CD14-positive monocyte (primary cell): Measurements from ENCODE around the gene ZNF146. TPM values are rescaled to one million over a fixed set of nuclear protein-coding genes. Genes with fewer than 3 reads are reported as not detected.

Experiments
- DNase-seq, 3 donors: peaks; one replicate each; pipeline ENCODE4 v3.0.0-alpha.2; 2011 to 2022
- H2AFZ ChIP-seq: 2 replicates; pipeline ENCODE4 v1.6.0; 2012; ENCODE audit warnings: mild to moderate bottlenecking, low read depth, low read length, inconsistent platforms; ENCODE audit not compliant: insufficient read depth, poor library complexity, severe bottlenecking
- H3K27ac ChIP-seq, 2 donors: 1 replicate in 1 of 2; 2 replicates in 1 of 2; pipeline ENCODE4 v1.5.1; 2012 to 2013; ENCODE audit warnings: low read length in 2 of 2, control low read depth in 1 of 2, inconsistent platforms in 1 of 2, low read depth in 1 of 2, mild to moderate bottlenecking in 1 of 2
- H3K27me3 ChIP-seq, 2 donors: one replicate each; pipeline versions ENCODE4 v1.6.0 to v1.6.1; 2011 to 2013; ENCODE audit warnings: low read length in 2 of 2; ENCODE audit not compliant: control insufficient read depth in 2 of 2, insufficient read depth in 2 of 2
- H3K36me3 ChIP-seq, 2 donors: replicated peaks in 1 of 2; 1 replicate in 1 of 2; 2 replicates in 1 of 2; pipeline versions ENCODE4 v1.5.1 to v1.6.1; 2012 to 2013; ENCODE audit warnings: low read length in 2 of 2, control low read depth in 1 of 2, inconsistent platforms in 1 of 2, mild to moderate bottlenecking in 1 of 2; ENCODE audit not compliant: insufficient read depth in 2 of 2, control insufficient read depth in 1 of 2
- H3K4me1 ChIP-seq, 2 donors: 1 replicate in 1 of 2; 2 replicates in 1 of 2; pipeline versions ENCODE4 v1.5.1 to v1.6.1; 2012 to 2013; ENCODE audit warnings: low read length in 2 of 2, control low read depth in 1 of 2, inconsistent platforms in 1 of 2, mild to moderate bottlenecking in 1 of 2, moderate library complexity in 1 of 2; ENCODE audit not compliant: insufficient read depth in 2 of 2, control insufficient read depth in 1 of 2
- H3K4me2 ChIP-seq: replicated peaks from 2 replicates; pipeline ENCODE3; 2012; ENCODE audit warnings: low read length, moderate library complexity, mild to moderate bottlenecking; ENCODE audit not compliant: poor library complexity, severe bottlenecking; ENCODE audit errors: extremely low read depth
- H3K4me3 ChIP-seq, 3 experiments: fragments of 200-600 bp in 1 of 3; sonication (generic) in 1 of 3; replicated peaks in 1 of 3; 1 replicate in 2 of 3; 2 replicates in 1 of 3; pipeline ENCODE4 v1.5.1; 2011 to 2013; ENCODE audit warnings: low read length in 3 of 3, mild to moderate bottlenecking in 3 of 3, control low read depth in 2 of 3, low read depth in 2 of 3, inconsistent platforms in 1 of 3, moderate library complexity in 1 of 3
- H3K79me2 ChIP-seq: 2 replicates; pipeline ENCODE4 v1.6.0; 2012; ENCODE audit warnings: mild to moderate bottlenecking, control low read depth, inconsistent platforms, low read length, moderate library complexity; ENCODE audit not compliant: insufficient read depth
- H3K9ac ChIP-seq: 2 replicates; pipeline ENCODE4 v1.6.0; 2017; ENCODE audit warnings: low read length, mild to moderate bottlenecking; ENCODE audit not compliant: insufficient read depth, poor library complexity, severe bottlenecking
- H3K9me3 ChIP-seq, 2 donors: replicated peaks in 1 of 2; 1 replicate in 1 of 2; 2 replicates in 1 of 2; pipeline versions ENCODE4 v1.5.1 to v1.6.1; 2012 to 2013; ENCODE audit warnings: low read length in 2 of 2, control low read depth in 1 of 2; ENCODE audit not compliant: control insufficient read depth in 1 of 2, insufficient read depth in 1 of 2
- H4K20me1 ChIP-seq: 2 replicates; pipeline ENCODE4 v1.6.0; 2012; ENCODE audit warnings: mild to moderate bottlenecking, low read length, control low read depth, moderate library complexity; ENCODE audit not compliant: insufficient read depth
- H3K27ac Mint-ChIP-seq, 7 donors: one replicate each; pipeline ENCODE4 v1.8.0; 2020; ENCODE audit warnings: mild to moderate bottlenecking in 7 of 7, mixed read lengths in 7 of 7, moderate library complexity in 6 of 7, inconsistent platforms in 2 of 7
- H3K27me3 Mint-ChIP-seq, 3 donors: one replicate each; pipeline ENCODE4 v1.8.0; 2021 to 2022; ENCODE audit warnings: low read depth in 3 of 3, mild to moderate bottlenecking in 3 of 3, mixed read lengths in 3 of 3, moderate library complexity in 3 of 3, inconsistent platforms in 1 of 3
- H3K36me3 Mint-ChIP-seq, 2 donors: one replicate each; pipeline ENCODE4 v1.8.0; 2020; ENCODE audit warnings: mixed read lengths in 2 of 2, inconsistent platforms in 1 of 2, mild to moderate bottlenecking in 1 of 2
- H3K4me1 Mint-ChIP-seq: one replicate; pipeline ENCODE4 v1.8.0; 2020; ENCODE audit warnings: mild to moderate bottlenecking, mixed read lengths
- H3K4me3 Mint-ChIP-seq, 2 donors: one replicate each; pipeline ENCODE4 v1.8.0; 2020; ENCODE audit warnings: mild to moderate bottlenecking in 2 of 2, mixed read lengths in 2 of 2, moderate library complexity in 1 of 2
- H3K9me3 Mint-ChIP-seq, 7 donors: one replicate each; pipeline ENCODE4 v1.8.0; 2020 to 2022; ENCODE audit warnings: mixed read lengths in 7 of 7, mild to moderate bottlenecking in 6 of 7, moderate library complexity in 6 of 7, inconsistent platforms in 2 of 7
- CTCF ChIP-seq: fragments of 200-600 bp; IDR thresholded peaks from one replicate; pipeline ENCODE4 v1.8.0; 2022; ENCODE audit warnings: antibody characterized with exemption, mild to moderate bottlenecking
- WGBS: methylation state at CpG from one replicate; pipeline ENCODE4 v1.1.5; 2013; ENCODE audit warnings: missing lambda C conversion rate; ENCODE audit not compliant: insufficient coverage; 5-methylcytosine and 5-hydroxymethylcytosine counted together
- intact Hi-C, 2 donors: fragments of 100-400 bp; cut with micrococcal nuclease; formaldehyde crosslinking; loops; one replicate each; pipeline versions ENCODE4 v1.15.0 to v1.15.1; 2023
- polyA plus RNA-seq, 3 donors: library from polyadenylated mRNA; depleted of rRNA in 1 of 3; unstranded in 2 of 3; stranded (reverse) in 1 of 3; fragments of 300-500 nt in 2 of 3; fragments of >200 nt in 1 of 3; fragmentation: Illumina TruSeq in 2 of 3; gene quantifications; 1 replicate in 2 of 3; 2 replicates in 1 of 3; pipeline ENCODE4 v1.2.3, GENCODE V29; 2012 to 2021

The ZNF146 gene
- polyA plus RNA-seq, 3 donors = 12.2 to 26.5 (median 15.8) TPM

- Histone ChIP-seq H3K4me3 (no peak overlapping the region), H3K36me3 (no peaks in the 10 kb centered on the region), H3K27ac (no peak overlapping the region), H3K27me3 (peaks cover 0 to 14% of the 10 kb centered on the region in 2 donors), H3K4me1 (no peaks in the 10 kb centered on the region), H4K20me1 (no peaks in the 10 kb centered on the region), H3K9me3 (peaks cover 83 to 87% of the 10 kb centered on the region in 2 donors), H2AFZ (no peak overlapping the region), H3K4me2 (no peak overlapping the region), H3K9ac (no peak overlapping the region), H3K79me2 (no peaks in the 10 kb centered on the region)
- Mint-ChIP-seq H3K9me3 (peaks cover 51 to 92% (median 87%) of the 10 kb centered on the region in 7 donors), H3K36me3 (peaks cover 2 to 4% of the 10 kb centered on the region in 2 donors), H3K27ac (no peak overlapping the region), H3K4me1 (no peaks in the 10 kb centered on the region), H3K27me3 (peaks cover 8 to 22% (median 21%) of the 10 kb centered on the region in 3 donors), H3K4me3 (no peak overlapping the region)
- 75% methylated on average over 7 of the region's 11 CpGs for WGBS
- no peak for TF ChIP-seq CTCF
- DNase-seq = no peak
- intact Hi-C loops = no loop called here
Measured at GRCh38 chr19:36244066-36244465, 29.2 kb downstream of the ZNF146 start.

GRCh38 chr19:36245210-36246005 is 30.5 kb downstream of the ZNF146 start:
- Histone ChIP-seq H3K36me3 (no peaks in the 10 kb centered on the region), H3K4me2 (no peak overlapping the region), H4K20me1 (no peaks in the 10 kb centered on the region), H3K27me3 (peaks cover 0 to 14% of the 10 kb centered on the region in 2 donors), H2AFZ (no peak overlapping the region), H3K27ac (no peak overlapping the region), H3K9ac (no peak overlapping the region), H3K4me3 (peak overlapping the region in 1 of 3 experiments; percentile 20), H3K4me1 (no peaks in the 10 kb centered on the region), H3K9me3 (peaks cover 79 to 81% of the 10 kb centered on the region in 2 donors), H3K79me2 (no peaks in the 10 kb centered on the region)
- Mint-ChIP-seq H3K36me3 (peaks cover 2 to 4% of the 10 kb centered on the region in 2 donors), H3K9me3 (peaks cover 44 to 91% (median 84%) of the 10 kb centered on the region in 7 donors), H3K27ac (no peak overlapping the region), H3K4me1 (no peaks in the 10 kb centered on the region), H3K27me3 (peaks cover 8 to 21% (median 20%) of the 10 kb centered on the region in 3 donors), H3K4me3 (peak overlapping the region in 1 of 2 donors; percentile 47)
- no peak for DNase-seq
- WGBS = 11% methylated on average over 63 of the region's 63 CpGs
- no peak for TF ChIP-seq CTCF
- intact Hi-C loops = no loop called here
